HG03460 (cell line): Measurements from ENCODE around the gene TOR3A.
A peak's percentile ranks its signal among the peaks of the same experiment; 100 is the strongest.
"Not testable (repeated sequence)": the region's sequence is repeated elsewhere in the genome, so short reads cannot be mapped to it uniquely, and the experiment has no call there.

Experiments used
- ATAC-seq: cut with Tn5 transposase; IDR thresholded peaks from one replicate; pipeline ENCODE4 v1.9.1; 2021; ENCODE audit not compliant: unreplicated experiment

Gene TOR3A

GRCh38 chr1:179081687-179082332 lies at the start of gene TOR3A:
TSS of gene TOR3A (plus strand) at chr1:179082070. CDS start at chr1:179082129, 59 bp downstream.
- peak; percentile 87 for ATAC-seq

GRCh38 chr1:179034720-179035119 lies 47.1 kb upstream of the TOR3A start:
- ATAC-seq = peak; percentile 73

GRCh38 chr1:179036844-179037465 lies 44.9 kb upstream of the TOR3A start:
- no peak for ATAC-seq

GRCh38 chr1:179038528-179039281 lies 43.2 kb upstream of the TOR3A start:
- no peak for ATAC-seq

GRCh38 chr1:179039502-179040174 lies 42.2 kb upstream of the TOR3A start:
- not testable (repeated sequence) for ATAC-seq

GRCh38 chr1:179040175-179040551 lies 41.7 kb upstream of the TOR3A start:
- ATAC-seq = not testable (repeated sequence)

GRCh38 chr1:179042087-179042486 lies 39.8 kb upstream of the TOR3A start:
- ATAC-seq = no peak

- no peak for ATAC-seq
Observed at GRCh38 chr1:179042700-179043099, 39.2 kb upstream of the TOR3A start.

- ATAC-seq = no peak
Observed at GRCh38 chr1:179043266-179043665, 38.6 kb upstream of the TOR3A start.

GRCh38 chr1:179043907-179044306 lies 38.0 kb upstream of the TOR3A start:
- ATAC-seq = no peak

- no peak for ATAC-seq
Observed at GRCh38 chr1:179046808-179047635, 34.8 kb upstream of the TOR3A start.

GRCh38 chr1:179047636-179047997 lies 34.3 kb upstream of the TOR3A start:
- no peak for ATAC-seq

- ATAC-seq = no peak
Observed at GRCh38 chr1:179048339-179049124, 33.3 kb upstream of the TOR3A start.

GRCh38 chr1:179052776-179053175 lies 29.1 kb upstream of the TOR3A start:
- ATAC-seq = no peak

GRCh38 chr1:179053486-179053885 lies 28.4 kb upstream of the TOR3A start:
- no peak for ATAC-seq

- no peak for ATAC-seq
Observed at GRCh38 chr1:179055937-179056336, 25.9 kb upstream of the TOR3A start.

- ATAC-seq = no peak
Observed at GRCh38 chr1:179058487-179059483, 23.1 kb upstream of the TOR3A start.

- ATAC-seq = no peak
Observed at GRCh38 chr1:179061360-179062282, 20.2 kb upstream of the TOR3A start.
